Activated CD8-positive, alpha-beta memory T cell treated with anti-CD3 and anti-CD28 coated beads, Interleukin-2, amount 50 U/mL, for 24 hours (primary cell): Measurements from ENCODE around the gene LPXN.
A peak's percentile ranks its signal among the peaks of the same experiment; 100 is the strongest.
"Not testable (repeated sequence)": the region's sequence is repeated elsewhere in the genome, so short reads cannot be mapped to it uniquely, and the experiment has no call there.

Experiments
- DNase-seq: peaks from one replicate; pipeline ENCODE4 v3.0.0-alpha.2; 2020; ENCODE audit errors: extremely low read depth

Gene LPXN

GRCh38 chr11:58579192-58580129 lies 3.8 kb upstream of the LPXN start:
- DNase-seq, result peak; percentile 83

- DNase-seq, result peak; percentile 93
Observed at GRCh38 chr11:58578635-58579191, 3.1 kb upstream of the LPXN start, which contains the start of gene ZFP91. TSS of gene ZFP91 (plus strand) at chr11:58579063. CDS start at chr11:58579282, 219 bp downstream.

- DNase-seq, result peak; percentile 86
Observed at GRCh38 chr11:58578136-58578634, 2.5 kb upstream of the LPXN start.

GRCh38 chr11:58577555-58578135 lies 2.0 kb upstream of the LPXN start:
- no peak for DNase-seq

- DNase-seq, result no peak
Observed at GRCh38 chr11:58576887-58577471, 1.3 kb upstream of the LPXN start.

GRCh38 chr11:58574881-58575280 lies 775 bp downstream of the LPXN start:
- DNase-seq, result no peak

- DNase-seq, result no peak
Observed at GRCh38 chr11:58573451-58574104, 2.1 kb downstream of the LPXN start.

- DNase-seq, result not testable (repeated sequence)
Observed at GRCh38 chr11:58572906-58573305, 2.8 kb downstream of the LPXN start.

GRCh38 chr11:58567889-58568512 lies 7.7 kb downstream of the LPXN start:
- no peak for DNase-seq

GRCh38 chr11:58564231-58564630 lies 11.4 kb downstream of the LPXN start:
- DNase-seq, result no peak

GRCh38 chr11:58562375-58562800 lies 13.3 kb downstream of the LPXN start:
- no peak for DNase-seq

GRCh38 chr11:58561394-58562098 lies 14.1 kb downstream of the LPXN start:
- DNase-seq, result no peak

- no peak for DNase-seq
Observed at GRCh38 chr11:58560842-58561241, 14.8 kb downstream of the LPXN start.

GRCh38 chr11:58549644-58550043 lies 26.0 kb downstream of the LPXN start:
- no peak for DNase-seq

GRCh38 chr11:58546841-58547240 lies 28.8 kb downstream of the LPXN start:
- DNase-seq, result no peak

GRCh38 chr11:58531865-58532341 lies 43.8 kb downstream of the LPXN start:
- no peak for DNase-seq

GRCh38 chr11:58530236-58530635 lies 45.4 kb downstream of the LPXN start:
- no peak for DNase-seq

- no peak for DNase-seq
Observed at GRCh38 chr11:58527429-58527828, 48.2 kb downstream of the LPXN start.

GRCh38 chr11:58526721-58527120 lies 48.9 kb downstream of the LPXN start:
- DNase-seq, result no peak

- DNase-seq, result no peak
Observed at GRCh38 chr11:58525037-58525614, 50.5 kb downstream of the LPXN start.
